ENCODE results near the gene ELMO2. TPM values are rescaled to one million over a fixed set of nuclear protein-coding genes. Genes with fewer than 3 reads are reported as not detected.

Gene ELMO2
- total and polyA plus RNA-seq, 2 donors (not counting 1 experiment from before 2014, with no cell fraction given), result 22.1 to 41.7 TPM

- intact Hi-C loops (cut with micrococcal nuclease), result loop anchor here (5.0 kb wide), 1 partner anchor 246 kb away; the partner anchor contains the start of gene CD40
- WGBS (ENCODE audit: insufficient coverage), result 66% methylated on average over 10 of the region's 14 CpGs
- H3K4me1 Mint-ChIP-seq, result peaks cover 56% of the 10 kb centered on the region
- CTCF ChIA-PET, result interaction anchor here (0.8 to 3.6 kb wide), 3 partner anchors 10 to 56 kb away, joined by 3 to 18 read pairs (median 3); partner anchors contain the start of gene ELMO2
- ATAC-seq (ENCODE audit: low read depth) (no peak), DNase-seq (no peak)
- no peaks in the 10 kb centered on the region for H3K27me3 ChIP-seq (replicated peaks in 1 of 4; ENCODE audit: control extremely low read depth in 1 of 4, control insufficient read depth in 3 of 4, insufficient read depth in 4 of 4, low read length in 3 of 4)
- H3K27ac ChIP-seq (ENCODE audit: low read length in 2 of 2), result peak overlapping the region; percentile 98 to 100
- TF ChIP-seq EZH2 (IDR thresholded peaks at IDR 0.05; ENCODE audit: borderline replicate concordance, insufficient read depth, low read depth, low read length, poor library complexity, severe bottlenecking), result no peak
- TF ChIP-seq CTCF (IDR thresholded peaks at IDR 0.05), result no peak
- H3K27ac Mint-ChIP-seq, result peak overlapping the region; percentile 83
- no peaks in the 10 kb centered on the region for H3K27me3 Mint-ChIP-seq
- H3K4me2 ChIP-seq (replicated peaks; ENCODE audit: low read depth, low read length, poor library complexity, severe bottlenecking), result peak overlapping the region; percentile 88
- H3K4me3 ChIP-seq (ENCODE audit: control extremely low read depth in 1 of 5, extremely low read depth in 1 of 5, insufficient read depth in 1 of 5, low read depth in 2 of 5, low read length in 4 of 5), result peak overlapping the region; percentile 64 to 97 (median 95)
- peaks cover 0 to 43% of the 10 kb centered on the region in 2 experiments for H3K36me3 ChIP-seq (replicated peaks in 1 of 2; ENCODE audit: control extremely low read depth in 1 of 2, control insufficient read depth in 1 of 2, extremely low read depth in 1 of 2, insufficient read depth in 2 of 2, low read length in 1 of 2)
- POLR2A ChIA-PET, result interaction anchor here (1.2 to 1.7 kb wide), 2 partner anchors 15 to 43 kb away, joined by 4 to 7 read pairs; partner anchors contain the start of gene ELMO2
- H3K4me1 ChIP-seq (ENCODE audit: control insufficient read depth in 2 of 2, insufficient read depth in 2 of 2, low read length in 2 of 2), result peaks cover 39 to 55% of the 10 kb centered on the region in 2 donors
- peaks cover 42% of the 10 kb centered on the region for H3K79me2 ChIP-seq (ENCODE audit: control insufficient read depth, insufficient read depth, low read length)
- H4K20me1 ChIP-seq (ENCODE audit: control insufficient read depth, insufficient read depth, low read length, poor library complexity, severe bottlenecking), result peaks cover 53% of the 10 kb centered on the region
- H3K9me3 Mint-ChIP-seq (ENCODE audit: insufficient read depth), result no peaks in the 10 kb centered on the region
- H2AFZ ChIP-seq (ENCODE audit: insufficient read depth, low read depth, low read length, poor library complexity, severe bottlenecking), result peak overlapping the region; percentile 57
- H3K9me3 ChIP-seq (ENCODE audit: control extremely low read depth in 1 of 3, control insufficient read depth in 2 of 3, insufficient read depth in 1 of 3, low read length in 2 of 3), result no peaks in the 10 kb centered on the region
- peak overlapping the region; percentile 91 for H3K4me3 Mint-ChIP-seq
- H3K9ac ChIP-seq (ENCODE audit: low read length), result peak overlapping the region; percentile 100
Observed at GRCh38 chr20:46362921-46363867, 43.2 kb downstream of the ELMO2 start.
